Activated CD4-positive, CD25-positive, alpha-beta regulatory T cell treated with anti-CD3 and anti-CD28 coated beads, Interleukin-2, amount 50 U/mL, for 24 hours (primary cell): ENCODE data around the gene C1orf159.

Experiments used
- ATAC-seq, 2 donors: fragments of 150-1000 bp; cut with Tn5 transposase; one replicate each; pipeline ENCODE4 v1.10.0; 2021; ENCODE audit warnings: mild to moderate bottlenecking in 1 of 2, moderate library complexity in 1 of 2

The C1orf159 gene

GRCh38 chr1:1090424-1091343, 25.2 kb downstream of the C1orf159 start:
- ATAC-seq = no peak

GRCh38 chr1:1089731-1090423, 26.0 kb downstream of the C1orf159 start:
- no peak for ATAC-seq

- ATAC-seq = no peak
These were observed 26.8 kb downstream of the C1orf159 start for GRCh38 chr1:1088801-1089680.

- no peak for ATAC-seq
These were observed 27.7 kb downstream of the C1orf159 start for GRCh38 chr1:1088029-1088800.

GRCh38 chr1:1087351-1088028, 28.4 kb downstream of the C1orf159 start:
- no peak for ATAC-seq

- no peak for ATAC-seq
These were observed 29.0 kb downstream of the C1orf159 start for GRCh38 chr1:1086911-1087341.

GRCh38 chr1:1085911-1086841, 29.7 kb downstream of the C1orf159 start:
- ATAC-seq = no peak

GRCh38 chr1:1085171-1085841, 30.6 kb downstream of the C1orf159 start:
- ATAC-seq = no peak

GRCh38 chr1:1084372-1085170, 31.3 kb downstream of the C1orf159 start:
- ATAC-seq = no peak

- ATAC-seq = no peak
These were observed 32.2 kb downstream of the C1orf159 start for GRCh38 chr1:1083416-1084371.

- no peak for ATAC-seq
These were observed 33.0 kb downstream of the C1orf159 start for GRCh38 chr1:1082776-1083415.

- no peak for ATAC-seq
These were observed 33.6 kb downstream of the C1orf159 start for GRCh38 chr1:1082239-1082775.

- no peak for ATAC-seq
These were observed 34.3 kb downstream of the C1orf159 start for GRCh38 chr1:1081311-1082238.

- no peak for ATAC-seq
These were observed 35.0 kb downstream of the C1orf159 start for GRCh38 chr1:1080951-1081310.

- peak; percentile 28 to 39 for ATAC-seq
These were observed 35.6 kb downstream of the C1orf159 start for GRCh38 chr1:1080122-1080757.
